Measurements from ENCODE around the gene DNAJA2.
"Not testable (repeated sequence)": the region's sequence is repeated elsewhere in the genome, so short reads cannot be mapped to it uniquely, and the experiment has no call there.

Gene DNAJA2

GRCh38 chr16:47008612-47009011 lies 35.1 kb upstream of the DNAJA2 start:
- Histone ChIP-seq H3K4me2 (ENCODE audit: insufficient read depth, low read length, poor library complexity, severe bottlenecking) (no peak overlapping the region), H3K4me3 (ENCODE audit: low read length in 2 of 2) (no peak overlapping the region), H3K4me1 (ENCODE audit: control insufficient read depth in 2 of 2, insufficient read depth in 1 of 2, low read depth in 1 of 2, low read length in 2 of 2) (no peaks in the 10 kb centered on the region)

GRCh38 chr16:47008174-47008573 lies 34.7 kb upstream of the DNAJA2 start:
- no peak overlapping the region for H2AFZ ChIP-seq (ENCODE audit: low read length)
- DNase-seq (ENCODE audit: low spot score): no peak
- H3K27me3 ChIP-seq (ENCODE audit: control insufficient read depth in 3 of 3, insufficient read depth in 3 of 3, low read depth in 1 of 3, low read length in 3 of 3): no peaks in the 10 kb centered on the region
- H2BK120ac ChIP-seq (ENCODE audit: low read depth, low read length): no peak overlapping the region
- H2BK5ac ChIP-seq (ENCODE audit: low read length): no peak overlapping the region
- WGBS, 2 donors (ENCODE audit: extremely low coverage in 2 of 2, insufficient read length in 2 of 2, insufficient replicate concordance in 1 of 2): no CpG with 5 or more reads among the region's 4 CpGs
- no peaks in the 10 kb centered on the region for H3K9me3 ChIP-seq (replicated peaks in 1 of 2; ENCODE audit: control insufficient read depth in 2 of 2, insufficient read depth in 1 of 2, low read depth in 1 of 2, low read length in 2 of 2)
- H3K27ac ChIP-seq (replicated peaks; ENCODE audit: low read length): no peak overlapping the region
- H3K36me3 ChIP-seq (replicated peaks in 1 of 2; ENCODE audit: control insufficient read depth in 2 of 2, insufficient read depth in 2 of 2, low read length in 2 of 2): no peaks in the 10 kb centered on the region
- H3K4me2 ChIP-seq (ENCODE audit: insufficient read depth, low read length, poor library complexity, severe bottlenecking): no peak overlapping the region
- no peaks in the 10 kb centered on the region for H3K79me1 ChIP-seq (ENCODE audit: low read depth, low read length)
- no peak overlapping the region for H3K18ac ChIP-seq (ENCODE audit: low read length)
- no peak overlapping the region for H2BK12ac ChIP-seq (ENCODE audit: low read length)
- no peak overlapping the region for H3K4ac ChIP-seq (ENCODE audit: low read length)
- H2BK15ac ChIP-seq (ENCODE audit: low read length): no peak overlapping the region
- no peaks in the 10 kb centered on the region for H3K4me1 ChIP-seq (ENCODE audit: control insufficient read depth in 2 of 2, insufficient read depth in 1 of 2, low read depth in 1 of 2, low read length in 2 of 2)
- H3K14ac ChIP-seq (ENCODE audit: low read length): no peak overlapping the region
- H4K8ac ChIP-seq (ENCODE audit: low read depth, low read length): no peak overlapping the region
- H4K91ac ChIP-seq (ENCODE audit: low read depth, low read length, poor library complexity): no peak overlapping the region
- no peak overlapping the region for H2AK5ac ChIP-seq (ENCODE audit: low read depth, low read length)
- no peak overlapping the region for H3K9ac ChIP-seq (ENCODE audit: low read depth, low read length, poor library complexity)
- H3K23ac ChIP-seq (ENCODE audit: low read depth, low read length, poor library complexity): no peak overlapping the region
- H3K4me3 ChIP-seq (ENCODE audit: low read length in 2 of 2): no peak overlapping the region

More at GRCh38 chr16:47008612-47009011, 35.1 kb upstream of the DNAJA2 start:
- Histone ChIP-seq H2BK120ac (ENCODE audit: low read depth, low read length) (no peak overlapping the region), H2BK5ac (ENCODE audit: low read length) (no peak overlapping the region), H4K8ac (ENCODE audit: low read depth, low read length) (no peak overlapping the region), H3K27me3 (ENCODE audit: control insufficient read depth in 3 of 3, insufficient read depth in 3 of 3, low read depth in 1 of 3, low read length in 3 of 3) (no peaks in the 10 kb centered on the region), H2AFZ (ENCODE audit: low read length) (no peak overlapping the region), H3K9ac (ENCODE audit: low read depth, low read length, poor library complexity) (no peak overlapping the region), H3K14ac (ENCODE audit: low read length) (no peak overlapping the region), H3K4ac (ENCODE audit: low read length) (no peak overlapping the region), H2AK5ac (ENCODE audit: low read depth, low read length) (no peak overlapping the region), H3K9me3 (replicated peaks in 1 of 2; ENCODE audit: control insufficient read depth in 2 of 2, insufficient read depth in 1 of 2, low read depth in 1 of 2, low read length in 2 of 2) (no peaks in the 10 kb centered on the region), H3K36me3 (replicated peaks in 1 of 2; ENCODE audit: control insufficient read depth in 2 of 2, insufficient read depth in 2 of 2, low read length in 2 of 2) (no peaks in the 10 kb centered on the region), H3K27ac (replicated peaks; ENCODE audit: low read length) (no peak overlapping the region), H2BK15ac (ENCODE audit: low read length) (no peak overlapping the region), H4K91ac (ENCODE audit: low read depth, low read length, poor library complexity) (no peak overlapping the region), H3K79me1 (ENCODE audit: low read depth, low read length) (no peaks in the 10 kb centered on the region), H3K18ac (ENCODE audit: low read length) (no peak overlapping the region), H2BK12ac (ENCODE audit: low read length) (no peak overlapping the region), H3K23ac (ENCODE audit: low read depth, low read length, poor library complexity) (no peak overlapping the region)
- no CpG with 5 or more reads among the region's 2 CpGs for WGBS, 2 donors (ENCODE audit: extremely low coverage in 2 of 2, insufficient read length in 2 of 2, insufficient replicate concordance in 1 of 2)
- no peak for DNase-seq (ENCODE audit: low spot score)

- H3K4ac ChIP-seq (ENCODE audit: low read length): no peak overlapping the region
- no peak overlapping the region for H3K23ac ChIP-seq (ENCODE audit: low read depth, low read length, poor library complexity)
- no CpG with 5 or more reads among the region's 2 CpGs for WGBS, 2 donors (ENCODE audit: extremely low coverage in 2 of 2, insufficient read length in 2 of 2, insufficient replicate concordance in 1 of 2)
- no peaks in the 10 kb centered on the region for H3K9me3 ChIP-seq (replicated peaks in 1 of 2; ENCODE audit: control insufficient read depth in 2 of 2, insufficient read depth in 1 of 2, low read depth in 1 of 2, low read length in 2 of 2)
- no peak overlapping the region for H2BK120ac ChIP-seq (ENCODE audit: low read depth, low read length)
- H3K79me1 ChIP-seq (ENCODE audit: low read depth, low read length): no peaks in the 10 kb centered on the region
- H3K4me3 ChIP-seq (ENCODE audit: low read length in 2 of 2): no peak overlapping the region
- no peak for DNase-seq (ENCODE audit: low spot score)
- H2AFZ ChIP-seq (ENCODE audit: low read length): no peak overlapping the region
- H3K18ac ChIP-seq (ENCODE audit: low read length): no peak overlapping the region
- no peak overlapping the region for H3K27ac ChIP-seq (replicated peaks; ENCODE audit: low read length)
- no peaks in the 10 kb centered on the region for H3K36me3 ChIP-seq (replicated peaks in 1 of 2; ENCODE audit: control insufficient read depth in 2 of 2, insufficient read depth in 2 of 2, low read length in 2 of 2)
- H3K4me1 ChIP-seq (ENCODE audit: control insufficient read depth in 2 of 2, insufficient read depth in 1 of 2, low read depth in 1 of 2, low read length in 2 of 2): no peaks in the 10 kb centered on the region
- no peak overlapping the region for H3K4me2 ChIP-seq (ENCODE audit: insufficient read depth, low read length, poor library complexity, severe bottlenecking)
- no peak overlapping the region for H4K91ac ChIP-seq (ENCODE audit: low read depth, low read length, poor library complexity)
- no peak overlapping the region for H2BK15ac ChIP-seq (ENCODE audit: low read length)
- no peak overlapping the region for H3K14ac ChIP-seq (ENCODE audit: low read length)
- no peak overlapping the region for H2BK12ac ChIP-seq (ENCODE audit: low read length)
- H2AK5ac ChIP-seq (ENCODE audit: low read depth, low read length): no peak overlapping the region
- no peak overlapping the region for H2BK5ac ChIP-seq (ENCODE audit: low read length)
- no peaks in the 10 kb centered on the region for H3K27me3 ChIP-seq (ENCODE audit: control insufficient read depth in 3 of 3, insufficient read depth in 3 of 3, low read depth in 1 of 3, low read length in 3 of 3)
- no peak overlapping the region for H4K8ac ChIP-seq (ENCODE audit: low read depth, low read length)
- no peak overlapping the region for H3K9ac ChIP-seq (ENCODE audit: low read depth, low read length, poor library complexity)
Observed at GRCh38 chr16:47004652-47005051, 31.2 kb upstream of the DNAJA2 start.

- not testable (repeated sequence) for H2BK5ac ChIP-seq (ENCODE audit: low read length); H4K91ac ChIP-seq (ENCODE audit: low read depth, low read length, poor library complexity); H3K9me3 ChIP-seq (replicated peaks in 1 of 2; ENCODE audit: control insufficient read depth in 2 of 2, insufficient read depth in 1 of 2, low read depth in 1 of 2, low read length in 2 of 2); H3K23ac ChIP-seq (ENCODE audit: low read depth, low read length, poor library complexity); H3K18ac ChIP-seq (ENCODE audit: low read length); H2AK5ac ChIP-seq (ENCODE audit: low read depth, low read length); H3K4me2 ChIP-seq (ENCODE audit: insufficient read depth, low read length, poor library complexity, severe bottlenecking); H3K27ac ChIP-seq (replicated peaks; ENCODE audit: low read length); H3K9ac ChIP-seq (ENCODE audit: low read depth, low read length, poor library complexity); H4K8ac ChIP-seq (ENCODE audit: low read depth, low read length); H3K4me1 ChIP-seq (ENCODE audit: control insufficient read depth in 2 of 2, insufficient read depth in 1 of 2, low read depth in 1 of 2, low read length in 2 of 2); H3K4ac ChIP-seq (ENCODE audit: low read length); DNase-seq (ENCODE audit: low spot score); H3K27me3 ChIP-seq (ENCODE audit: control insufficient read depth in 3 of 3, insufficient read depth in 3 of 3, low read depth in 1 of 3, low read length in 3 of 3); H2AFZ ChIP-seq (ENCODE audit: low read length); H3K4me3 ChIP-seq (ENCODE audit: low read length in 2 of 2); H3K79me1 ChIP-seq (ENCODE audit: low read depth, low read length); H2BK15ac ChIP-seq (ENCODE audit: low read length); H3K36me3 ChIP-seq (replicated peaks in 1 of 2; ENCODE audit: control insufficient read depth in 2 of 2, insufficient read depth in 2 of 2, low read length in 2 of 2); H3K14ac ChIP-seq (ENCODE audit: low read length); H2BK12ac ChIP-seq (ENCODE audit: low read length); H2BK120ac ChIP-seq (ENCODE audit: low read depth, low read length)
- no CpG with 5 or more reads among the region's 29 CpGs for WGBS, 2 donors (ENCODE audit: extremely low coverage in 2 of 2, insufficient read length in 2 of 2, insufficient replicate concordance in 1 of 2)
Observed at GRCh38 chr16:47000066-47000465, 26.6 kb upstream of the DNAJA2 start.
